Skeletal muscle tissue (tissue), 4 donors: ENCODE results near the gene SASH1. TPM values are rescaled to one million over a fixed set of nuclear protein-coding genes. Genes with fewer than 3 reads are reported as not detected.

Experiments
- H3K27ac ChIP-seq: one replicate; pipeline ENCODE4 v1.7.0; 2013; ENCODE audit warnings: mild to moderate bottlenecking, low read depth, low read length, inconsistent platforms
- H3K27me3 ChIP-seq, 3 donors: one replicate each; pipeline ENCODE4 v1.7.0; 2013; ENCODE audit warnings: low read length in 3 of 3; ENCODE audit not compliant: control insufficient read depth in 3 of 3, insufficient read depth in 3 of 3
- H3K36me3 ChIP-seq, 3 donors: one replicate each; pipeline ENCODE4 v1.7.0; 2013; ENCODE audit warnings: low read length in 3 of 3; ENCODE audit not compliant: control insufficient read depth in 3 of 3, insufficient read depth in 3 of 3
- H3K4me1 ChIP-seq, 3 donors: one replicate each; pipeline ENCODE4 v1.7.0; 2013; ENCODE audit warnings: low read length in 3 of 3, mild to moderate bottlenecking in 3 of 3; ENCODE audit not compliant: control insufficient read depth in 3 of 3, insufficient read depth in 3 of 3
- H3K4me3 ChIP-seq, 3 donors: one replicate each; pipeline ENCODE4 v1.7.0; 2013; ENCODE audit warnings: low read length in 3 of 3
- H3K9ac ChIP-seq, 3 donors: one replicate each; pipeline ENCODE4 v1.7.0; 2013; ENCODE audit warnings: low read length in 3 of 3, mild to moderate bottlenecking in 3 of 3, moderate library complexity in 2 of 3, low read depth in 1 of 3
- H3K9me3 ChIP-seq, 3 donors: one replicate each; pipeline ENCODE4 v1.7.0; 2013; ENCODE audit warnings: low read length in 3 of 3; ENCODE audit not compliant: control insufficient read depth in 3 of 3
- total RNA-seq: library from RNA; depleted of rRNA; stranded (reverse); fragments of >200 nt; gene quantifications from one replicate; pipeline ENCODE4 v1.2.3, GENCODE V29; 2014
- donor health status: Osteomylitis.

The SASH1 gene
- total RNA-seq, 1 donor from 2014 or later = 85.1 TPM

DNA sequence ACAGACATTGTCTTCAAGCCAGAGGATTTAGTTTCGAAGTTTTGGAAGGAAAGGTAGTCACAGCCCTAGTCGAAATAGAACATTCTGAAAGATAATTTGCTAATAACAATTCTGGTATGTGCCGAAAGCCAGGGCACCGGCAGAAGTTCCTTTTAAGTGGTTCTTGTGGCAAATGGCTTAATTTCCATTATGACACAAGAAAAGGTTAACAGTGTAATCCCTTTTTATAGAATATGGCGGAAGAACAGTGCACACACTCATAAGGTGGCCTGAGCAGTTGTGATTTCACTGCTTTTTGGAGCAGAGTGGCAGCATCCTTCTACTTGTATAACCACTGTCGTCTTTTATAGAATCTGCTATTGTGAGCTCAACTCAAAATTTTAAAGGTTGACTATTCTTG lies 152.4 kb downstream of the SASH1 start:
- peaks cover 5 to 20% (median 6%) of the 10 kb centered on the region in 3 donors for H3K4me1 ChIP-seq

DNA sequence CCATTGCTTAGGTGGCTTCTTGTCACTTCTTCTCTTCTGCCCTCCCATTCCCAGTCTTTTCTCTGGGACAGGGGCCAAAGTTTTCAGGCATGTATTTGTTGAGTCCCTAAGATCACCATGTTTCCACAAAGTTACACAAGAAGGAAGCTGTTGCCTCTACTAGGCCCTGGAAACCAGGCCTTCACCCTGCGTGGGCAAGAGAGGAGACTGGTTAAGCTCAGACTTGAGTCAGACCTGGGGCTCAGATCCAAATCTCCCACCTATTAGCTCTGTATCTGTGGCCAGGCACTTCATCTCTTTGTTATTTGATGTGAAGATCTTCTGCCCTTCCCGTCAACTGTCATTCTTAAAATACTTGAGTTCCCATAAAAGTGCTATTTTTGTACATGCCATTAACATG lies 154.6 kb downstream of the SASH1 start:
- H3K27me3 ChIP-seq = no peaks in the 10 kb centered on the region
- no peak overlapping the region for H3K9ac ChIP-seq
- H3K4me3 ChIP-seq = no peak overlapping the region
- H3K9me3 ChIP-seq = no peaks in the 10 kb centered on the region
- no peaks in the 10 kb centered on the region for H3K36me3 ChIP-seq
- H3K4me1 ChIP-seq = peaks cover 11 to 31% (median 14%) of the 10 kb centered on the region in 3 donors
- H3K27ac ChIP-seq = peak overlapping the region; percentile 36

More for the DNA sequence above, 152.4 kb downstream of the SASH1 start:
- peak overlapping the region in 1 of 3 donors; percentile 35 for H3K4me3 ChIP-seq
- peak overlapping the region; percentile 74 for H3K27ac ChIP-seq
- H3K36me3 ChIP-seq = no peaks in the 10 kb centered on the region
- H3K9ac ChIP-seq = no peak overlapping the region
- H3K9me3 ChIP-seq = no peaks in the 10 kb centered on the region
- H3K27me3 ChIP-seq = no peaks in the 10 kb centered on the region

DNA sequence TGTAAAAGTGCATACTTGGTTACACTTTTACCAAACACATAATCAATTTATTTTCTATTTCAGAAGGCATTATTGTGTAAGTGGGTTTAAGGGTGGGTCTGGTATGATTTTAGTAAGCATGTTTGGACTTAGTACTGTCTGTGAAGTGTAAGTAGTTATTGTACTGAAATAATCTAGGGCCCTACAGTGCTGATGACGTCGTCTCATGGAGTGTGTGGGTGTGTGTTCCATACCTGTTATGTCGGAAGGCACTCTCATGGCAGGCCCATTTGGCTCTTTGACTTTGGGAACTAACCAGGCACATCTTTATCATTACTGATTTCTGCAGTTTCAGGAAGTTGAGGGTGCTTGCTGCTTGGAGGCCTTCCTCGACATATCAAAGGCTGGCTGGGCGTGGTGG lies 155.1 kb downstream of the SASH1 start:
- Histone ChIP-seq H3K4me3 (no peak overlapping the region), H3K27ac (no peak overlapping the region), H3K4me1 (peaks cover 11 to 31% (median 14%) of the 10 kb centered on the region in 3 donors)

DNA sequence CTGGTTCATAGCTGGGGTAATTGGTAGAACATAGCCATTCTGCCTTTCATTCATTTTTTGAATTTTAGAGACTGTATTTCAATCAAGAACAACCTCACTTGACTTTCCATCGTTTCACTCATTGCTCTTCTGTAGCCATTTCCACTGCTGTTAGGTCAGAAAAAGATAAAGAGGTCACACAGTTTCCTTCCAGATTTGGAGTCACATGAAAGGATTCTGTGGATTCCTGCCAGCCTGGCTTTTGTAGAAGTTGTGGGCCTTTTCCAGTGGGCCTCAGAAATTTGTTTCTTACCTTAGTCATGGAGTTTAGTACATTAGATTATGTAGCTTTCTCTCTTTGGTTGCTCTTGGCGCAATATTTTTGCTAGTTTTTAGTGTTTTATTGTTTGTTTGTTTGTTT lies 157.8 kb downstream of the SASH1 start:
- Histone ChIP-seq H3K27ac (peak overlapping the region; percentile 78), H3K4me3 (no peak overlapping the region), H3K27me3 (no peaks in the 10 kb centered on the region), H3K9ac (no peak overlapping the region), H3K9me3 (no peaks in the 10 kb centered on the region), H3K36me3 (no peaks in the 10 kb centered on the region), H3K4me1 (peaks cover 9 to 18% (median 14%) of the 10 kb centered on the region in 3 donors)

More for the DNA sequence above, 155.1 kb downstream of the SASH1 start:
- Histone ChIP-seq H3K9ac (no peak overlapping the region), H3K36me3 (no peaks in the 10 kb centered on the region), H3K27me3 (no peaks in the 10 kb centered on the region), H3K9me3 (no peaks in the 10 kb centered on the region)

DNA sequence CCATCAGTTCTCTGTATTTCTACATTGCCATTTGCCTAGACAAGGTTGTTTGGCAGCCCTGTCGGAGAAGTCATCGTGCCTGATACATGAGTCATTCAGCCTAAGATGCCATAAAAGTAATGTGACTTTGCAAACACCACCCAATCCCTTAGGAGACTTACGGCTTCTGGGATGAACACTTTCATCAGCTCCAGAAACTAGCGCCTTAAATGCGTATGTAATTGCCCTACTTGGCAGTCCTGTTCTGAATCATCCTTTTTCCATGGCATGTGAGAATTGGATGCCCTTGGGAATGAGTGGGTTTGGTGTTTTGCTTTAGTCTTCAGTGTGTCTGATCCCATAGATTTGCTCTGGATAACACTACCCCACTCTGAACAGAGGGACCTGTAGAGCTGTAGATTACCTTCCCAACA lies 158.5 kb downstream of the SASH1 start:
- H3K27ac ChIP-seq = peak overlapping the region; percentile 78
- H3K36me3 ChIP-seq = no peaks in the 10 kb centered on the region
- peaks cover 9 to 18% (median 14%) of the 10 kb centered on the region in 3 donors for H3K4me1 ChIP-seq
- no peak overlapping the region for H3K4me3 ChIP-seq
- no peak overlapping the region for H3K9ac ChIP-seq
- no peaks in the 10 kb centered on the region for H3K27me3 ChIP-seq
- no peaks in the 10 kb centered on the region for H3K9me3 ChIP-seq

DNA sequence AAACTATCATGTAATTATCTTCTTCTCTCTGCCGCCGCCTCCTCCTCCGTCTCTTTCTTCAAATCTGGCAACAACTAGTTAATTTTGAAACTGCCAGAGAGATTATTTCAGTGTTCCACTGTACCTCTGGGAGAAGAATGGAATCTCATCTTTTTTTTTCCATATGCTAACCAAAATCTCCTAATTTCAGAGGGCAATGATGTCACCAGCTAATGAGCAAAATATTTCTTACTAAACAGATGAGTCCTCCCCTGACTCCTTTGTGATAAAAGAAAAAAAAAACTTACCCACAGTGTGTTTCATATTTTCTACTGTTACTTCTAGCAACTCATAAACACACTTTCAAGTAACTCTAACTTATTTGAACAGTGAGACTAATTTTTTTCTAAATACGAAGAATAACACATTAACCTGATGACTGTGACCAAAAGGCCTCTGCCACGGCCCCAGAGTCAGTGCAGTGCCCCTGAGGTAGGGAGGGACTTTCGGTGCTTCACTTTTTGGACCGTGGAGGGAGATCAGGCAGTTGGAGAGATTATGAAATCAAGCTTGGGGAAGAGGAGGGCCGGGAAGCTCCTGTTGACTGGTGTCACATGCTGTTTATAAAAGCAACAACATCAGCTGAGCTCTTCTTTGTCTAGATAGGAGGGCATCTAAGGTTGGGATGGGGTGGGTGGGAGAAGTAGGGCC lies 159.6 kb downstream of the SASH1 start:
- no peaks in the 10 kb centered on the region for H3K36me3 ChIP-seq
- H3K9ac ChIP-seq = peak overlapping the region in 1 of 3 donors; percentile 28
- peaks cover 6 to 23% (median 14%) of the 10 kb centered on the region in 3 donors for H3K4me1 ChIP-seq
- H3K9me3 ChIP-seq = no peaks in the 10 kb centered on the region
- peak overlapping the region in 1 of 3 donors; percentile 12 for H3K4me3 ChIP-seq
- H3K27me3 ChIP-seq = no peaks in the 10 kb centered on the region
- peak overlapping the region; percentile 78 for H3K27ac ChIP-seq

DNA sequence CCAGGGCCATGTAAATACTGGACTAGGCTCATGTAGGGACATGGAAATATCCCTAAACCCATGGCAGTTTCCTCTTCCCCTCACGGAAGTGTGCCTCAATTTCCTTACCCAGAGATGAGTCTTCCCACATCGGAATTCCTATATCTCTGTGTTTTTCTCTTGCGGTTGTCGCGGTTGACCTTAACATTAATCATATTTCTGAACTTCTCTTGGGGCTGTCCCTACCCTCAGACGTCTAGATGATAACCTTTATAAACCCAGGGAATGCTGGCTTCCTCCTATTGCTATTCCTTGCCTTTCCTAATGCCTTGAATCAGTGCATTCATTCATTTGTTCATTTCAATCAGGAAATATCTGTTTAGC lies 160.1 kb downstream of the SASH1 start:
- Histone ChIP-seq H3K27ac (peak overlapping the region; percentile 78), H3K36me3 (no peaks in the 10 kb centered on the region), H3K27me3 (no peaks in the 10 kb centered on the region), H3K4me3 (no peak overlapping the region), H3K9me3 (no peaks in the 10 kb centered on the region), H3K9ac (peak overlapping the region in 1 of 3 donors; percentile 28), H3K4me1 (peaks cover 11 to 20% (median 16%) of the 10 kb centered on the region in 3 donors)

DNA sequence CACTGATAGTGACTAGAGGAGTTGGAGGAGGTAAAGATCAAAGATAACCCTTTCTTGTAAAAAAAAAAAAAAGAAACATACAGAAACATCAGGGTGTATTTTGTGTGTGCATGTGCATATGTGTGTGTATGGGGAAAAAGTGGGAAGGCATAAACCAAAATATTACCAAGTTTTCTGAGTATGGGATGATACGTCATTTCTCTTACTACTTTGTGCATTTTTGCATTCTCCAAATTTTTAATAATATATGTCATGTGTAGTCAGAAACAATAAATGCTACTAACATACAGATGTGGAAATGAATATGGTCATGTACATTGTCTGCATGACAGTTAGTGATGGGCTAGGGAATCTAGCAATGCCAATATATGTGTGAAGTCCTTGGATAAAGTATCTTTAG lies 161.1 kb downstream of the SASH1 start:
- Histone ChIP-seq H3K36me3 (no peaks in the 10 kb centered on the region), H3K27me3 (no peaks in the 10 kb centered on the region), H3K9ac (no peak overlapping the region), H3K4me3 (no peak overlapping the region), H3K9me3 (no peaks in the 10 kb centered on the region), H3K27ac (no peak overlapping the region), H3K4me1 (peaks cover 12 to 23% (median 20%) of the 10 kb centered on the region in 3 donors)

DNA sequence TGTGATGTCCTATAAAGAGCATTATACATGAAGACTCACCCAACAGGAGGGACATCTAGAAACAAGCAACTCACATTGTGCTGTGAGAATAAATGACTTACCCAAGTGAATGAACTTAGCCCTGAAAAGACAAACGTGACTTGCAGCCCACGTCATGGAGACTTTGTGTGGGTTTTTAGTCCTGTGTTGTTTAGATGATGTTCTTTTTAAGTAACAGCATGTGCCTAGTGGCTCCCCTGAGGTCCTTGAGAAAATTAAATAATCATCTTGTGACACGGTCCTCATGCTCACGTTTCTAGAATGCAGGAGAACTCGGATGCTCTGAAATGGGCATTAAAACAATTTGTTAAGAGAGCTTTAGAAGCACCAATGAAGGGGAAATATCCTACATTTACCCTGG lies 165.1 kb downstream of the SASH1 start:
- Histone ChIP-seq H3K4me1 (peaks cover 15 to 25% (median 18%) of the 10 kb centered on the region in 3 donors), H3K4me3 (peak overlapping the region in 2 of 3 donors; percentile 14 to 82), H3K27me3 (no peaks in the 10 kb centered on the region), H3K9me3 (no peaks in the 10 kb centered on the region), H3K36me3 (no peaks in the 10 kb centered on the region), H3K9ac (peak overlapping the region in 1 of 3 donors; percentile 33), H3K27ac (peak overlapping the region; percentile 77)

DNA sequence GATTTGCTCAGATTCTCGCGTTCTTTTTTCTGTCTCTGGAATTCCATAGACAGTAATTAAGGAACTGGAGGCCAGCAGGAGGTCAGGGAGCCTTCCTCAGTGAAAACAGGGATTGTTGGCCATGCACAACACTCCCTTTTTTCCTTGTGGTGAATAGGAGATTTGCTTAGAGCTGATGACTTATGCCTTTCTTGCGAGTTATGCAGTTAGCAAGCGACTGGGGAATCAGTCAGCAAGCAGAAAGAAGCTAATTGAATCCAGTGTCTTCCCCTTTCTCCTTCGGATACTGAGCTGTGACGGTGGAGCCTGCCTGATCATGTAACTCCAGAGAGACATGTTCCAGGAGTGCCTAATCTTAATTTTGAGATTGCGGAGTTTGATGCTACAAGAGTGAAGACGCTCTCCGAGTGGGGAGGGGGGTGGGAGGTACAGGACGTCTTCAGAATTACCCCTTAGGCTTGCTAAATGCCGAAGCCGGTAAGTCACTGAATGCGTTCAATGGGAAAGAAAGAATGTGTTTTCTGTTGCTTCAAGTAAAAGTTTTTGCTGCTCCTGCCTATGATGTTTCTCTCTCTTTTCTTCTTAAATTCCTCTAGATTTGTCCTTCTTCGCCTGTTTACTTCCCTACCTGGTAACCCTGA lies 165.9 kb downstream of the SASH1 start:
- peaks cover 18 to 27% (median 20%) of the 10 kb centered on the region in 3 donors for H3K4me1 ChIP-seq
- peak overlapping the region; percentile 66 to 82 (median 78) for H3K4me3 ChIP-seq
- H3K9ac ChIP-seq = peak overlapping the region; percentile 58 to 76 (median 76)
- H3K27ac ChIP-seq = peak overlapping the region; percentile 77
- H3K27me3 ChIP-seq = no peaks in the 10 kb centered on the region
- no peaks in the 10 kb centered on the region for H3K36me3 ChIP-seq
- H3K9me3 ChIP-seq = no peaks in the 10 kb centered on the region
